ENCODE results near the gene TOX4.

Gene TOX4

DNA sequence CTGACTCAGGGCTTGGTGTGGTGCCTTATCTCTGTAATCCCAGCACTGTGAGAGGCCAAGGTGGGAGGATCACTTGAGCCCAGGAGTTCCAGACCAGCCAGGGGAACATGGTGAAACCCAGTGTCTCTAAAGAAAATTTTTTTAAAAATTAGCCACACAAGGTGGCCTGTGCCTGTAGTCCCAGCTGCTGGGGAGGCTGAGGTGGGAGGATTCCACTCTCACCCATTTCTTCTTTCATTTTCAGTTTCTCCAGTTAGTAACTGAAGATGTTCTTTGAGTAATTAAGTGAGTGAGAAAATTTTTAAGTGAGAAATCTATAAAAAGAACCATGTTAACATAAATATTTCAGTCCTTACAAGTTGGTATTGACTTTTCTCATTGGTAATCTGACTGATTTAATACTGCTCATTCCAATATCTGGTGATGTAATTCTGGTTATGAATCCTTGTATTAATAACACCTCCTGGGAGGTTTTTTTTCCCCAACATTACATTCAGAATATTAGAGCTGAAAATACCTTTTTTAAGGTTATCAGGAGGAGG, 28.1 kb downstream of the TOX4 start:
- DNase-seq = no peak

DNA sequence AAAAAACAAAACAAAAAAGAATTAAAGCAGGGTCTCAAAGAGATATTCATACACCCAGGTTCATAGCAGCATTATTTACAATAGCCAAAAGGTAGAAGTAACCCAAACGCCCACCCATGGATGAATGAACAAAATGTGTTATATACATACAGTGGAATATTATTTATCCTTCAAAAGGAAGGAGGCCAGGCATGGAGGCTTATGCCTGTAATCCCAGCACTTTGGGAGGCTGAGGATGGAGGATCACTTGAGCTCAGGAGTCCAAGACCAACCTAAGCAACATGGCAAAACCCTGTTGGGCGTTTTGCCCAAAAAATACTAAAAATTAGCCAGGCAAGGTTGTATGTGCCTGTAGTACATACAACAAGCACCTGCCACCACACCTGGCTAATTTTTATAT, 29.6 kb downstream of the TOX4 start:
- no peak for DNase-seq

DNA sequence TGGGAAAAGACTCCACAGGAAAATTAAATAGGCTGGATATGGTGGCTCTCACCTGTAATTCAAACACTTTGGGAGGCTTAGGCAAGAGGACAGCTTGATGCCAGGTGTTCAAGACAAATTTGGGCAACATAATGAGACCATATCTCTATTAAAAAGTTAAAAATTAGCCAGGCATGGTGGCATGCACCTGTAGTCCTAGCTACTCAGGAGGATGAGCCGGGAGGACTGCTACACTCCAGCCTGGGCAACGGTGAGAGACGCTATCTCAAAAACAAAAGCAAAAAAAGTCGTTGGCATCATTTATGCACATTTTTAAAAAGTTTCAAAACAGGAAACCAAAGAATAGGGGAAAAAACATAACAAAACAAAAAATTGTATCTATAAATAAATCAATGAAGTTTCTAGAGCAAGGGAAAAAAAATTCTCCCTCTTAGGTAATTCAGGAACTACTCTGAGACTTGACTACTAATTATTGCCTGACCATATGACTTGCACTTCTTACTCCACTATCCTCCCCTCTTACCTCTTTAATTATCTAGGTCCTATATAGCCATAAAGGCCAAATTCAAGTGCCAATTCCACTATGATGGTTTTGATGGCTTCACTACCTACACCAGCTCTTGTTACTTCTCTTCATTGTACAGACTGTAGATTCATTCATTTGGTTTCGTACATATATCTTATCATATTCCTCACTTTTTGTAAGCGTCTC, 32.6 kb downstream of the TOX4 start:
- no peak for DNase-seq

DNA sequence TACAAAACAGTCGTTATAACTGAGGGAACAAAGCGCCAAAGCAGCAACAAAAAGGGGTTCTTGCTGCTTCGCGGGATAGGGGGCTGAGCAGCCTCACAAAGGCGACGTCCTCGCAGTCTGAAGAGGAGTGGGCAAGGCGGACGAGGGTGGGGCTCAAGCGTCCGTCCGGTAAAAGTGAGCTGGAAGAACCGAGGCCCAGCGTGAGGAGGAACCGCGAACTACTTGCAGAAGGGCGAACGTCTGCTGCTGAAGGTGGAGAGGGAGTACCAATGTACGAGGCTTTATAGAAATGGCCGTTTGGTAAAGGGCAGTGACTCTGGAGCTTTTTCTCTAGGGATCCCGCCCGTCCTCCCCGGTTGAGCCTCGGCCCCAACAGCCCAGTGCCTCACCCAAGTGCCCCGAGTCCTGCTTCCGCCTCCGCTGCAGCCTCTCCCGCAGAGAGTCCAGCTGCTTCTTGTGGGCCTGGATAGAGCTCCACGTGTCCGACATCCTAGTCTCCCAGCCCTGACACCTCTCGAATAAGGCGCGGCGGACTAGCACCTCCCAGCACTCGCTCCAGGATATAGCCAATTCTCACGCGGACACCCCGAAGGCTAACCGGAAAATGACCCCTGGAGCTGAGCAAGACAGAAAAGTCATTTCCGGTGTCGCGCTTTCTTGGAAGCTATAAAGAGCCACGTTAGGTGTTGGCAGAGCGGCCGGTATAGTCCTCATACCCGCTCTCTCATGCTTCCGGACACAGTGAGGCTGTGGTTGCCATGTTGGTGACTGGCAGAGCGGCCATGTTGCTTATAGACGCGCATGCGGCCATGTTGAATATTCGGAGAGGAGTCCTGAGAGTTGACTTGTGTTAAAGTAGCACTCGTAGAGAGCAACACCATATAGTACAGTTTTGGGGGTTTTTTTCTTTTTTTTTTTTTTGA, 34.0 kb downstream of the TOX4 start, which contains the start of gene METTL3:
METTL3 (minus strand) TSS at position 606 of the 923 bp plus-strand sequence; CDS start at position 489, 117 bp downstream.
- peak; percentile 90 for DNase-seq

DNA sequence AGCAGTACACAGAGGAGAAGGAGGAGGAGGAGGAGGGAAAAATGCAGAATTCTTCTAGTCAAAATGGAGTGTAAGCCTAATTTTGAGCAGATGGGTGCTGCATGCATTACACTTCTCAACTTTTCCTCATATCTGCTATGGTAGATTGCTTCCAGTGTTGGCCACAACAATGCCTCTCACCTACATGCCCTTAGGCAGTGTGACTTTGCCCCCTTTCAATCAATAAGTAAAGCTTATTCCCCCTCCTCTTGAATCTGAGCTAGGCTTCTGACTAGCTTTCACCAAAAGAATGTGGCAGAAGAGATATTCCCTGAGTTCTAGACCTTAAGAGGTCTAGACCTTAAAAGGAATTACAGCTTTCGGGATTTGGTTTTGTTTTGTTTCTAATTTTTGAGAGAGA, 37.3 kb downstream of the TOX4 start:
- DNase-seq = no peak

DNA sequence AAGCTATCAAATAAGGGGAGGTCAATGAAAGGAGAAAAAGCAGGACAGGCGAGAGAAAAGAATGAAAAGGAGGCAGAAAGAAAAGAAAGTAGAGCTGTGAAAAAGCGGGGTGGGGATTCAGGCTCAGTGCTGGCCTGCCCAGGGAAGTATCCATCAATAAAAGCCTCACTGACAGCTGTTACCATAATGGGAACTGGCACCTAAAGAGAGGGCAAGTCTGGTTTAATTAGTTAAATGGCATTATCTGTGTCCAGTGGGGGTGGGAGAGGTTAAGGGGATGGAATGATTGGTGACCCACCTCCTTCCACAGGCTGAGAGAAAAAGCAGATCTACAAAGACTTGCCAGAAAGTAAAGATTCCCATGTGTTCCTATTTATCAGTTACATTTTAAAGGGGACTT, 41.7 kb downstream of the TOX4 start:
- DNase-seq = no peak

DNA sequence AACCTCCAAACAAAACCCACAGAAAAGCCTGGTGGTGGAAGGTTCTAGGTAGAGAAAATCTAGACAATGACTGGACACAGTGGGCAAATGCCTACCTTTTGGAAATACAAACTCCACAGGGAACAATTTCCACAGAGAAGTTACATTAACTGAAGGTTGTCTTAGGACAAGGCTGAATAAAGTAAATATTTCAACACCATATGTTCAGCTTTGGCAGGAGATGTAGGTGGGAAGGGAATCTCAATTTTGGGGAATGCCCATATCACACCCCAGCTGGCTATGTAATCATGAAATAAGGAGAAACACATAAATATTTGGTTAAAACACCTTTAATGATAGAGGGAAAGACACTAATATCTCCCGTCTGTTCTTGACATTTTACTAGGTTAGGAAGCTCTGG, 43.8 kb downstream of the TOX4 start:
- DNase-seq = no peak

DNA sequence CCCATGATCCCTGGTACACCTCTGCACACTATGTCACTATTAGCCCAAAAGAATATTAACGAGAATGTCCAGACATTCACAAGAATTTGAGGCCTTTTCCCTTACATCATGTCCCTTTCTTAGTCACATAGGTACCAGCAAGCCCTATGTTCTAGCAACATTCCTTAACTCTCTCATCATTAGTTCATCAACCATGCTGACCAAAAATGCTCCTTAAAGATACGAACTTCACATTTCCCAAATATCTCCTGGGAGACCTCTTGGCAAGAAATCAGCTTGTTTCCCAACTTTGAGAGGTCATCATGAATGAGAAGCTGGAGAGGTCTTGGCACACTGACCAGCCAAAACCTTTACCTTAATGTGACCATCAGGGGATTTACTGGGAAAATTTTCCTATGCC, 44.5 kb downstream of the TOX4 start:
- no peak for DNase-seq

DNA sequence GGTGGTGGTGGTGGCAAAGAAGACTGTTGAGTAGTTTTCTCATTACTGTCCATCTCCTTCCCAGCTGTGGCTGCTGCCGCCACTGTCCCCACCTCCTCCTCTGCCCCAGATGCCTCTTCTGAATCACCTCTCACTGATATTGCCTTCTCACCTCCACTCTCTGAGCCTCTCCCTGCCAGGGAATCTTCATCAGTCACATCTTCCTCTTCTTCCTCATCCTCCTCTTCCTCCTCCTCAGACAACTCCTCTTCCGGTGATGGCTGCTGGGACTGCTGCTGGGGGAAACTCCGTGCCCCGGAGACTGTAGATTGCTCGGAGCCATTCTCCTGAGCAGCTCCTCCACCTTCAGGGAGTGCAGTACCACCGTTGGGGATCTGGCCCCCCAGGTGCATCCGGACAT, 46.2 kb downstream of the TOX4 start:
- DNase-seq = no peak

DNA sequence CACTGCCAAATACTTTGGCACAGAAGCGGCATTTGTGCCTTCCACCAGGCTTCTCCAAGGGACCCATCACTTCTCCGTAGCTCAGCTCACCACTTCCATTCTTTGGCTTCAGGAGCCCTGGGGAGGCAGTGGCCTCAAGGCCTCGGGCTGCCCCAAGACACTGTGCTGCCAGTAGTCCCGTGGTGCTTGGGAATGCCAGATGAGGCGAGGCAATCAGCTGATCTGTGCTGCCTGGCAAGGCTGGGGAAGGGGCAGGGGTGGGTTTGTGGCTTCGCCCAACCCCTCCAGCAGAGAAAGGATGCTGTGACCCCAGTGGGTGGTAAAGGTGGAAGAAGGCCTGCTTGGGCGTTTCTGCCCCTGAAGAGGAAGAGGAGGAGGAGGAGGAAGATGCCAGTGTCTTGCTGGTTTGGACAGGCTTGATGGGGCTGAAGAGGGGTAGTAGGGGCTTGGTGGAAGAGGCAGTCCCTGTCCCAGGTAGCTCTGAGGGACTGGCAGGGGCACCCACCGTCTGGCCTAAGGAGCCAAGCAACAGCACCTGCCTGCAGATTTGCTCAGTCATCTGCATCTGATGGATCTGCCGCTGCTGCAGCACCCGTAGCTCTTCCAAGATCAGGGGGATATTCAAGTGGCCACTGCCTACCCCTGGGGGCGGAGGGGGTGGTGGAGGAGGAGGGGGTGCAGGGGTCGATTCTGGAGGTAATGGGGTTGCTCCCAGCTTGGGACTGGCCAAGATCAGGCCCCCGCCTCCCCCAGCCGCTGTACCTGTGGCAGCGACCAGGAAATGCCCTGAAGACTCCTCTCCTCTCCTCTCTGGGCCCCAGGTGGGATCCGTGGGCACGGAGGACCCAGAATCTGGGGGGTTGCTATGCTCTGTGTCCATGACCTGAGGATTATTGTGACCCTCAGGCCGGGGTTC, 47.8 kb downstream of the TOX4 start:
- DNase-seq = no peak

DNA sequence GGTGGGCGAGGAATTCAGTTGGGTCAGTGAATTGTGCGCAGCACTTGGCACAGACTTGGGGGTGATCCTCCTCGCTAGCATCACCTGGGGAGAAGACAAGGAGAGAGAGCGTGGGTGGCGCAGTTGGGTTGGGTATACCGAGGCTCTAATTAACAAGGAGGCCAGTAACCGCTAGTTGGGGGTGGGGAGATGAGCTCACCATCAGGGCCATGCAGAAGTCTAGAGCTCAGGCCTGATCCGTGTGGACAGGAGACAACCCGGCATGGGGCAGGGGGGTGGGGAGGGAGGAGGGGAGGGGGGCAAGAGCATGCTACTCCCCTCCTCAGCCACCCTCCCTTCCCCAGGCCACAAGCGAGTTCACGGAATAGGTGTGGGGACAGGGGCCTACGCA, 48.6 kb downstream of the TOX4 start:
- no peak for DNase-seq

DNA sequence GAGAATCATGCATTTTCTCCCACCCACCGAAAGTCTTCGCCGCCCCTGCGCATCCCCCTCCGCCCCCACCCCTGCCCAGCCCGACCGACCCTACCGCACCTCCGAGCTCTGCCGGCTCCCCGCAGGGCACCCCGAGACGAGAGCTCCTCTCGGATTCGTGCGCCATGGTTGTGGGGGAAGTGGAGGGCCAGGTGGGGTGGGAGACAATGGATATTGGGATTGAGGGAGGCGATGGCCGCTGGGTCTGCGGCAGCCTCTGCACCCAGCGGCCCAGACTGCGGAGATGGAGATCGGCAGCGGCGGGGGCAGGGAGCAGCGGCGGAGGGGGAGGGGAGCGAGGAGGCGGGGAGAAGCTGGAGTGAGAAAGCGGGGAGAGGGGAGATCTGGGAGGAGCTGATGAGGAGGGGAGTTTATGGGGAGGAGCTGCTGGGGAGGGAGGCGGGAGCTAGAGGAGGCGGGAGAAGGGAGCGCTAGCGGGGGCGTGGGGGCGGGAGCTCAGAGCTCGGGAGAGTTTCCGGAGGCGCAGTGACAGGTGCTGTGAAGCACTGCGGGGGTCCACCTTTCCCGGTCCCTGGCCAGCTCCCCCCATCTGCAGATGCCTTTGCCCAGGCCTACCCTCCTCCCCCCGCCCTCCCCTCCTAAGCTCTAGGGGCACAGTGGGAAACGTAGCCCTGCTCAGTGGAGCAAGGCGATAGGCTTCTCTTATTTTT, 49.1 kb downstream of the TOX4 start, which contains the start of gene SALL2:
SALL2 (minus strand) TSS at position 385 of the 710 bp plus-strand sequence; CDS start at position 166, 219 bp downstream.
- peak; percentile 80 for DNase-seq

DNA sequence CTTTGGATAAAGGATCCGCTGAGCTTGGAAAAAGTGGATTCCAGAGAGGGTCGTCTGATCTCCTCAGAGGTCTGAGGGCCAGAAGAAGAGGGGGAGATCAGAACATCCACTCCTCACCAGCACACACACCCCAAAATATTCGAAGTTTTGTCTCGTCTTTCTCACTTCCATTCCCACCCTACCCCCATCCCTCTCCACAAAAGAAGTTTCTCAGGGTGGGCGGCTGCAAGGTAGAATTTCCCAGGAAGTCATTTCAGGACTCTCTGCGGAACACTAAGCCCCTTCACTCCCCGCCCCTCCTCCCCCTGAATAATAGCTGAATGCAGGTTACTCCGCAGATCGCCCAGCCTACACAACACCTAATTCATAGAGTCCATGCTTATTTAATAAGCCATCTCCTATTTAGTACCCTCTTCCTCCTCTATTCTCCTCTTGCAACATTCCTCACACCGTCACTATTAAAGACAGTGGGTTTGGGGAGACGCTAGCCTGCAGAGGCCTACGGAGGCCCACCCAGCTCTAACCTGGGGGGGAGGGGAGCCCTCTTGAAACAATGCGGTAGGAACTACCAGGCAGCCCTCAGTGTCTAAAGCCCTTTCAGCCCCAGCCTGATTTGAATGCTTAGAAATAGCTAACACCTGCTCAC, 49.8 kb downstream of the TOX4 start:
- DNase-seq = no peak

DNA sequence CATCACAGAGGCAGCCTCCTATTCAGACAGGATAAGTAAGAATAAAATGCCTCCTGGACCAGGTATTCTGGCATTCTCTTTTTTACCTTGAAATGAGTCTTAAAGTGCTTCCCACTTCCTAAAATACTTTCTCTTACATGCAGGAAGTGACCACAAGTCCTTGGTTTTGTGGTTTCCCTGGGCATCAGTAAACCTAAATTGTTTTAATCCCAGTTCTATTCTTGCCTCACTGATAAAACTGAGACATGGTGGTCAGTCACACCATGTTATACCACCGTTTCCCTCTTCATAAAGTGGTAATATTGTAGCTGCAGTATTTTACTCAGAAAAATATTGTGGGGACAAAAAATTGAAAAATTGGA, 50.3 kb downstream of the TOX4 start:
- no peak for DNase-seq

DNA sequence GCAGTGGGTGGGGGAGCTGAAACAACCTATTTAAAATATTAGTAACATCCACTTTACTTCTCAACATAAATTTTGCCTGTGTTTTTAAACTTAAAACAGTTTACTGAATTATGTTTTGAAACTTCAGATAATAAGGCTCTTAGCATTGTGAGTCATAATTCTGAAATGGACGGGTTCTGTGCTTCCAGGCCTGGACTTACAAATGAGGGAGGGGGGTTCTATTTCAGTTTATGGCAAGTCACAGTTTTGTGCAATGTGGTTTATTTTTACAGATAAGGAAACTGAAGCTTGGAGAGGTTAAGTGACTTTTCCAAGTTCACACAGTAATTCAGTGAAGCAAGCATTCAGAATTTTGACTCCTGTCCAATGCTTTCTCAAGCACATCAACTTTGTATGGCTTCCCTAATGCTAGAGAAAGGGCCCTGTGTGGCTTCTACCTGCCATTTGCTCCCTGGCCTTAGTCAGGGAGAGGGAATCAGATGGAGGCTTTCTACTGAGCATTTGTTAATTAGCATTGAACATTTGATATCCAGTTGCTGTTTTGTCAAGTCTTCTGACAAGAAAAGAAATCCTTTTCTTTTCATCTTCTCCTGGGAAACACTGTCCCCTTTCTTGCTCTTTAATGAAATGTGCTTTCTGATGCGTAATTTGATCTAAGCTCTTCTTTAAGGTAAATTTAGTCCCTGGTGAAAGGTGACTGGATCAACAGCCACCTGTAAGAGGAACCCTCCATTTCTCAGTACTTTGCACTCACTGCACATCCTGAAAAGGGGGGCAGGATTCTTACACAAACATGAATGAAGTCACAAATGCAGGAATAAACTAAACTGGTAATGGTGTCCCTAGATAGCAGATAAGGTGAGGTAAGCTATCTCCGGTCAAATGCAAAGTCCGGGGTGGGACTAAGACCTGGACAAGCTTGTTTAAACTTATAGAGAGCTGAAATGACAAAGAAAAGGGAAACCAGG, 51.7 kb downstream of the TOX4 start:
- no peak for DNase-seq

DNA sequence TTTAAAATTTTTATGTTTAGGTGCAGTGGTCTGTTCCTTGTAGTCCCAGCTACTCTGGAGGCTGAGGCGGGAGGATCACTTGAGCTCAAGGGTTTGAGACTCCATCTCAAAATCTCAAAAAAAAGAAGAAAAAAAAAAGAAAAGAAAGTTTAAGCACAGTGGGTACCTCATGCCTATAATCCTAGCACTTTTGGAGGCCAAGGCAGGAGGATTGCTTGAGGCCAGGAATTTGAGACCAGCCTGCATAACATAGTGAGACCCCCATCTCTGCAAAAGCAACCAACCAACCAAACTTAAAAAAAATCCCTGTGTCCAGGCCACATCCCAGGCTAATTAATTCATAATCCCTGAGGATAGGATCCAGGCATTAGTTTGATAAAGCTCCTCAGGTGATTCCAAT, 52.5 kb downstream of the TOX4 start:
- no peak for DNase-seq

DNA sequence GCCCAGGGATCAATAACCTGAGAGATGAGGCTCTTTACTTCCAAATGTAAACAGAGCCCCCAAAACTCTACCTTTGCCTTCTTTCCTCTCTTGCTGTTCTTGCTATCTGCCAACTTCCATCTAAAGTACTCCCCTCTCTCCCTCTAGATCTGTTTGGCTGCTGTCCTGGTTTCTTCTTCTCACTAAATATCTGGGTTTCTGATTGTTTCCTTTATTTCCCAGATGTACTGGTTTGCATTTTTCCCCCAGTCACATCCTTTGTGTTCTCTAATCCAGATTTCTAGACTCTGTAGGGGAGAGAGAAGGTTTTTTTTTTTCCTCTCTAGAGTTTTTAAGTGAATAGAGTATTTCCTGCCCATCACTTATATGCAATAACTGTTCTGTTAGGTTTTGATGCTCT, 56.3 kb downstream of the TOX4 start:
- no peak for DNase-seq

DNA sequence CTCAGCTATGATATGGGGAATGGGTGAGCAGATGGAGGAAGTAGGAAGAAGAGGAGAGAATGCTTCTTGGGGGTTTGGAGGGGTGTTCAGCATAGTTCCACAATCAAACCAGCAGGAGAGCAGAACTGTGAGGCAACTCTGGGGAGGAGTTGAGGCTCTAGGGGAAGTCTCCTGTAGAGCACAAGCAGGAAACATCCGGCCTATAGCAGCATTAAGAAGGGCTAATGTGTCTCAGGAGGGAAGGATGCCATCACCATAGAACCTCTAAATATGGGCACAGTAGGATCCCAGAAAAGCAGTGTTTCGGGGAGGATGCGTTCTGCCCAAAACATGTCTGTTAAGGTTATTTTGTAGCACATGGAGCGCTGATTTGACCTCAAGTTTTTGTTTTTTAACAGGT, 57.6 kb downstream of the TOX4 start:
- DNase-seq = no peak

DNA sequence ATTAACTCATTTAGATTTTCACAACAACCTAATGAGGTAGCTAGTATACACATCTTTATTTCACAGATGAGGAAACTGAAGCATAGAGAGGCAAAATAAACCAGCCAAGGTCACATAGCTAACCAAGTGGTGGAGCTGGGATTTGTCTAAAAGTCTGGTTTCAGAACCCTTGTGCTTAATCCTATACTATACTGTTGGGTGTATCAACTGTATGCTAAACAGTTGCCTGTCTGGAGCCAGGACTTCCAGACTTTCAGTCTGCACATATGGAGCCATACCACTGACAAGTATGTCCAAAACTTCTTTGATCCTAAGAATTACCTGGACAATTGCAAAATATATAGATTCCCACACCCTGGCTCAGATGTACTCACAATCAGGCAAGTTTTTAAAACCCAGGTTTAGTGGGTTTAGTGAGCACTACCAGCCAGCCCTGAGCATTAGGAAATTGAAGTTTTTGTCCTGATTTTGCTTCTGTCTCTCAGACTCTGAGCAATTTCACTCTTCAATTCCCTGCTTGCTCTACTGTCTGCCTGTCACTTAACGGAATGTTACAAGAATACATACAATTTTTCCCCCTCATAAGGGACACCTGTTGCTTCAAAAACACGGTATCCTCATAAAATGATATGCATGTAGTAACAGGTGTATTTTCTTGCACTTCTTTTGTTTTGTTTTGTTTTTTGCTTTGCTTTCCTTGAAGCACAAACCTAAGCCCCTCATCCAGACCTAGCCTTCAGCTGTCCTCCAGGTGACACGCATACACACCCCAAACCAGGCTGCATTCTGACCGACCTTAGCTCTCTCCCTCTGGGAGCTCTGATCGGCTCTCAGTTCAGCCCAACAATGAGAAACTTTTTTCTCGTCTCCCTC, 58.8 kb downstream of the TOX4 start:
- DNase-seq = no peak
